ENCODE measurements around the gene MPP4.

The MPP4 gene, protein sequence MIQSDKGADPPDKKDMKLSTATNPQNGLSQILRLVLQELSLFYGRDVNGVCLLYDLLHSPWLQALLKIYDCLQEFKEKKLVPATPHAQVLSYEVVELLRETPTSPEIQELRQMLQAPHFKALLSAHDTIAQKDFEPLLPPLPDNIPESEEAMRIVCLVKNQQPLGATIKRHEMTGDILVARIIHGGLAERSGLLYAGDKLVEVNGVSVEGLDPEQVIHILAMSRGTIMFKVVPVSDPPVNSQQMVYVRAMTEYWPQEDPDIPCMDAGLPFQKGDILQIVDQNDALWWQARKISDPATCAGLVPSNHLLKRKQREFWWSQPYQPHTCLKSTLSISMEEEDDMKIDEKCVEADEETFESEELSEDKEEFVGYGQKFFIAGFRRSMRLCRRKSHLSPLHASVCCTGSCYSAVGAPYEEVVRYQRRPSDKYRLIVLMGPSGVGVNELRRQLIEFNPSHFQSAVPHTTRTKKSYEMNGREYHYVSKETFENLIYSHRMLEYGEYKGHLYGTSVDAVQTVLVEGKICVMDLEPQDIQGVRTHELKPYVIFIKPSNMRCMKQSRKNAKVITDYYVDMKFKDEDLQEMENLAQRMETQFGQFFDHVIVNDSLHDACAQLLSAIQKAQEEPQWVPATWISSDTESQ

DNA sequence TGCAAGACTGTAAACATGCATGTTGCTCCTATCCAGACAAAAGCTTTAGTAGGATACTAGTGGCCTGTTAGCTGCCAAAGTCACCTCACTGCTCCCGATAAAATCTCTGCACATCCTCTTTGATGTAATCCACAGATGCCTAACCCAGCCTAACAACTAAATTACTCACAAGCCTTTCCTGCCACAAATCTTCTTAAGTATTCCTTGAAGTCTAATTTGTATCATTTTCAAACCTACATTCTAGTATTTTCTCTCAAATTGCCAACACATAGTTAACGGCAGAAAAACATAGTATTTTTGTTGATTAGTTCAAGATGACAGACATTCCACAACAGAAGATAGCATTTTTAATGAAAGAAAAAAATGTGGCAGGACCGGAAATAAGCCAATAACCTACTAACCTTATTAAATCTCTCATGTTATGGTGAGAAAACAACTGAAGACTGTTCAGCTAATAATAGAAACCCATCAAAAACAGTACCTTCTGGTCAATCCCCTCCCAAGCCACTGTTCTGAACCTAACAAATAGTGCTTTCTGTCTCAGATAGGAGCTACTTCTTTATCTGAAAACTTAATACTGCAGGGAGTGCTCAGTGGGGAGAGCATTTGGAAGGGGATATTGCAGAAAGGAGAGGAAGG is at the start of gene MPP4:
MPP4 (minus strand) TSS at position 57 of the 639 bp plus-strand sequence. CDS start 4,690 bp downstream, outside the sequence.
- no peak for DNase-seq

DNA sequence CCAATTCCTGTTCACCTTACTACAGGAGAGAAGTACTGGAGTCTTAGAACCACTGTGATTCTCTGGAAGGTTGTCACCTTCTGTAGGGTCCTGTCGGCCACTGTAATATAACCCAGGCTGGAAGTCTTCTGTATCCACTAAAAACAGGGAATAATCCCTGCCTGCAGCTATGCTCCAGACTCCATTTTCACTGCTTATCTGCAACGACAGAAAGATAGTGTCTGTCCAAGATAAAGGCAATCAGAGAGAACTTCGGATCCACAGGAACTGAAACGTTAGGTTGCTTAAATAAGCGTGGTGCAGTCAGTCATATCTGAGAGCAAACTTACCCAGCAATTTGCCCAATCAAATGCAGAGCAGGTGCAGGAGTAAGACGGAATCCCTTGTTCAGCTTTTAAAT is 48.1 kb upstream of the MPP4 start:
- no peak for DNase-seq

DNA sequence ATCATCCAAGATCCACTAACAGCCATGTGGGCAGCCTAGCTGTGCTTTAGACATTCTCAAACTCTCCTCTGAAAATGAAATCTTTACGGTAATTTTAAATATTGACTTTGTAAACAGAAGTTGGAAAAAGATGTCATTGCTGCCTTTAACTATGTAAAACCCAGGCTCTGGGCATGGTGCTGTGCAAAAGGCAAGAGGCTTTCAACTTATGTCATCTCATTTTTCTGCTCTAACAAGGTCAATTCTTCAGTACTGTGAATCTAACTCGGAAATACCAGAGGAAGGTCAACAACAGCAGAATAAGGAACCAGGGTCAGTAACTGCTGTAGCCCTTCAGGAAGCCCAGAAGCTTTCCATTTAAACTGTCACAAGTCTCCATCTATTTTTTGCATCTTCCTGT is 37.0 kb upstream of the MPP4 start:
- DNase-seq = no peak

DNA sequence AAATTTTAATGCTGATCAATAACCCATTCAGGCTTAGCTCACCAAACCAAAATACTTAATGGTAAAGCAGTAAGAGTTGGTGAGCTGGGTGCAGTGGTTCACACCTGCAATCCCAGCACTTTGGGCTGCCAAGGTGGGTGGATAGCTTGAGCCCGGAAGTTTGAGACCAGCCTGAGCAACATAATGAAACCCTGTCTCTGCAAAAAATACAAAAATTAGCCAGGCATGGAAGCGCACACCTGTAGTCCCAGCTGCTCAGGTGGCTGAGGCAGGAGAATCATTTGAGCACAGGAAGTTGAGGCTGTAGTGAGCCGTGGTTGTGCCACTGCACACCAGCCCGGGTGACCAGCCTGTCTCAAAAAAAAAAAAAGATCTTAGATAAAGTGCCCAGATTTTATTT is 35.7 kb upstream of the MPP4 start:
- DNase-seq = no peak

DNA sequence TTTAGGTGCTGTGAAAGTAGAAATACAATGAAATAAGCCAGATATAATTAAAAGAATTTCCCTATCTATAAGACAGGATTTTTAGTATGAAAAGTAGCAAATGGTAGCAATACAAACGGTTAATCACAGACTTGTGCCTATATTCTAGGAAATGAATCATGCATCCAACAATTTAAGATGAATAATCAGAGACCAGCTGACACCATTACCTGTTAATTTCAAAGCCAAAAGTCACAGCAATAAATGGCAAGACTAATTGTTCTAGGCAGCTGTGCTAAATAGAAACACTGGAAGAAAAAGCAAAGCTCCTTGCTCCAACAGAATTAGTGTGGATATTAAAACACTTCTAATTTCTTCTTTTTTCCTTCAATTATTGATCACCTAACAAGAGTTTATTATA is 35.1 kb upstream of the MPP4 start:
- DNase-seq = no peak

DNA sequence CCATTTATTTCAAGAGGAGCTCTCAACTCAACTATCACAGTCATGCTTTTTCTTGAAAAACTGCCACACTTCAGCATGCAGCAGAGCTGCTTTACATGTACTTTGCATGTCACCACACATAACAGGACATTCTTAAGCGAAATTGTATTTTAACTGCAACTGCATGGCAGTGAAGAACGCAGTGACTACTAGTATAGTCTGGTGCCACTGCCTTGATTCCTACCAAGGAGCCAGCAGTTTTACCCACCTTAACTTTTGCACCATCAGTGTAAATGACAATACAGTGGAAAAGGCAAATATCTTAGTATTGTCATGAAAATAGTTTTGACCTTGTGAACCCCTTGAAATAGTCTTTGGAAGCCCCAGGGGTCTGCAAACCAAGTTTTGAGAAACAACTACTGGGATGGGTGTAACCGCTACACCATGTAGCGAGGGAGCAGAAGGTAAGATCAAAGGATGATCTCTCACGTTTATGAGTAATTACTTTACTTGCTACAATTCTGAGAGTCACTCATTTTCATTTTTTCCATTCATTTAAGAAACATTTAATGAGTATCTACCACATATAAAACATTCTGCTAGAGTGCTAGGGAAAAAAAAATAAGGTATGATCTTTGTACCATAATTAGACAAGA is 32.3 kb upstream of the MPP4 start:
- no peak for DNase-seq

DNA sequence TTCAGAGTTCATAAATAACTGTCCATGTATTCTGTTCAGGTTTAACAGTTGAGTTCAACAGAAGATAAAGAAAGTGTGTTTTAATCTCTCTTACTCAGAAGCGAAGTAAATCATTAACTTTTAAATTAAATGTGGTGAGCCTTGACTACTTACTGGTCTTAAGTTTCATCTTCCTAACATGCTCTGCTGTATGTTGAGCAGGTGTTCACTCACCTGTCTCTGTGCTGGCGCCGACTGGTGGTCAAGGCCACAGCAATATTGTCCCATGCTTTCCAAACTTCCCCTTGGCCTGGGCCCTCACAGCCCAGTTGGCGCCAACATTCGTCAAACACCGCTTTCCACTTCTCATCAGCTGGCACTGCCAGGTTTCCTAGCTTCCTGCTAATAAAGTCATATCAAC is 17.0 kb upstream of the MPP4 start:
- no peak for DNase-seq

DNA sequence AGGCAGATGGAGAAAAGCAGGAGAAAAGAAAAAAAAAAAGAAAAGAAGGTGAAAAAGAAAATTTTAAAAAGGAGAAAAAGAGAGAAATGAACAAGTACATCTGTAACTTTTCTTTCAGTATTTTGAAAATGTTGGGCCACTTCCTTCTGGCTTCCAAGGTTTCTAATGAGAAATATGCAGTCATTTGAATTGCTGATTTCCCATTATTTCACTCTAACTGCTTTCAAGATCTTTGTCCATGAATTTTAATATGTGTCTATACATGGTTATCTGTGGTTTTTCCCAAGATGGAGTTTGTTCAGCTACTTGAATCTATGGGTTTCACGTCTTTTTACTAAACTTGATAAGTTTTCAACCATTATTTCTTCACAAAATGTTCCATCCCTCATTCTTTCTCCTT is 14.3 kb upstream of the MPP4 start:
- no peak for DNase-seq

DNA sequence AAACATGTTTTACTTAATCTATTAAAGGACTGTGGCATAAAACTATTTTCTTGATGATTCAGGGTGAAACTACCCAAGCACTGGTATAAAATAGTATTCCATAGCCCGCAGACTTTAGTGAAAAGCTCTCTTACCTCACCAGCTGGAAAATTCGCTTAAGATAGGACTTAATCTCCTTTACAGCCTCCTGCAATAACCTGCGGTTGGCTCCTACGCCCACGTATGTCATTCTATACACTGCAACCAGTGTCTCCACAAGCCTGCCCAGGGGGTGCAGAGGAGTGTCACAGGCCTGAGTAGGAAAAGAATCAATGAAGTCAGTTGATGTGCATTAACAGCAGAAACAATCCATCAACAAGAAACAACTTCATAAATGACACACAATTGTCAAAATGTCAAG is 11.3 kb upstream of the MPP4 start:
- no peak for DNase-seq

DNA sequence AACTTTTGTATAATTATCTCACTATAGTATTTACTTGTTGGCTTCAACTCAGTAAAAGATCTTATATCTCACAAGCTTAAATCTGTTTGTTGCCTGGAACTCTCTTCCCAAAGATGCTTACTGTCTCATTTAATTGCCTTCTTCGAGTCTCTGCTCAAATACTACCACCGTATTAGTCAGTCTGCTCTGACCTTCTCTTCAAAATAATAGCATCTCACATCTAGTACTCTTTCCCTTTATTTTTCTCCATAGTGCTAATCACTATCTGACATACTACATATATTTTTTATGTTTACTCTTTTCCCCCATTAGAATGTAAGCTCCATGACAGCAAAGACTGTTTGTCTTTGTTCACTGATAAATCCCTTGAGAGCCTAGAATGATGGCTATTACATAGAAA is 10.6 kb upstream of the MPP4 start:
- no peak for DNase-seq

DNA sequence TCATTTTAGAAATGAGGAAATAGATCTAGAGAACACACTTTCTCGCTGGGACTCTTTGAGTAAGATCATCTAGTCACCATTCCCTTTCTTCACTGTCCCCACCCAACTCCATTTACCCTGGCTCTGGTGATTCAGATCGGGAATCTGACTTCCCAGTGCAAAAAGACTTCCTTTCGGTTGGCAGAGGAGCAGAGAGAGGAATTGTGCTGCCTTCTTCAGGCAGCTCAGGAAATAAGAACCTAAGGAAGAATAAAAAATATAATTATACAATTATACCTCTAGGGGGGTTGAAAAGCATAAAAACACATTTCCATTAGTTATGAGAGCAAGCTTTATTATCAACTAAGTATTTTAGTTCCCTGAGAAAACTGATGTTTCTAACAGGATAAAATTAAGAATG is 9.3 kb upstream of the MPP4 start:
- no peak for DNase-seq

DNA sequence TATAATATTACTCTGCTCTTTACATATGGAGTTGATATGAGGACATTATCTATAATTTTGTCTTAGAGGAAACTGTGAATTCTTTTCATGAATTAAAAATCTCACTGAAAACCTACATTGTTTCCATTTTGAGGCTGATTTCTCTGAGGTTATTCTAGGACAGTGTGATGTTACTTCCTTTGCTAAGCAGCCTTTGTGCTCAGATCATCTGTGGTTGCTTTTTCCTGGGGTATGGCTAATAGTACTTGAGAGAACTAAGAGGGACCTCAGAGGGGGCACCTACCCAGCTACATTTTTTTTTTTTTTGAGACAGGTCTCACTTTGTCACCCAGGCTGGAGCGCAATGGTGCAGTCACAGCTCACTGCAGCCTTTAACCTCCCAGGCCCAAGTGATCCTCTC is 8.7 kb upstream of the MPP4 start:
- no peak for DNase-seq

DNA sequence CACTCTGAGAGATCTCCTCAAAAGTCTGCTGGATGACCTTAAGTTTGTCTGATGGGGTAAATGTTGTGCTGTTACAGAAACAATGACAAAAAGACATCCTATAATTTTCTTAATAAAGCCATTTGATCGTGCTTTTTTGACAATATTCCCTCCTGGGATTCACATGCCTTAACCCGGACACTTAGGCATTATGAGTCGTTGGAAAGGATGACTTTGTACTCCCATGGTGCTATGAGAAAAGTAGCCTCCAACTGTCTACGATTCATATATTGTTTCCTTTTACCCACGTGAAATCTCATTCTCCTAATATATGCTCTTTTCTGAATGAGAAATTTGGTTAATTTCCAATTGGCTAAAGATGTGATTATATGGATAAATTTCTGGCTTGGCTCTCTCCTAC is 6.1 kb upstream of the MPP4 start:
- DNase-seq = no peak

DNA sequence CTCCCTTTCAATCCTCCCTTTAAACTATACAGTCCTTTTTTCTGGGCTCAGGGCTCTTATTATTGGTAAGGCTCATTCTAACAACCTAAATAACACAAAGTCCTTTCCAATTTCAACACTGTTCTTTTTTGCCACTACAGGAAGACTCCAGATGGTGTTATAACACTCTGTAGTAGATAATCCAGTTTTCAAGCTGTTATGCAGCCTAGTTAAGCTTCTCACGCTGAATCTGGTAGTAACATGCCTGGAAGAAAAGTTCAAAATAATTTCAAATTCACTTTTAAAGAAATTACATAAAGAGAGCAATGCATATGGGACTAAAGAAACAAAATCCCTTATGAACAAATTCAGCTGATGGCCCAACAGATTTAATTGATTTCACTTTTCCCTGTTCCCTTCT is 3.2 kb upstream of the MPP4 start:
- DNase-seq = no peak

DNA sequence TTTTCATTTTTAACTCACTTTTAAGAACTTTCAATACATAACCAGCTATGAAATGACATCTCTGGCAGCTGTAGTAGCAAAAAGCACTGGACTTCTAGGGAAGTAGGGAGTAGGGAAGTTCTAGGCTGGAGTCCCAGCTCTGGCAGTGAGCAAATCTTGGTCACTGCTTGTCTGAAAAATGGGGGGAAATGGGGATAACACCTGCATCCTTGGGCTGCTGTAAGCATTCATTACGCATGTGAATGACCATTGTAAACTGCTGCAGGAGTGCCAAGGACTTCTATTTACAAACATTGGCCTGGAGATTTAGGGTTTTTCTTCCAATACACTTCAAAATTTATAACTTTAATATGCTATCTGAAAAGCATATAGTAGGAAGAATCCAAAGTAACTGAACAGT is 972 bp upstream of the MPP4 start:
- DNase-seq = no peak

DNA sequence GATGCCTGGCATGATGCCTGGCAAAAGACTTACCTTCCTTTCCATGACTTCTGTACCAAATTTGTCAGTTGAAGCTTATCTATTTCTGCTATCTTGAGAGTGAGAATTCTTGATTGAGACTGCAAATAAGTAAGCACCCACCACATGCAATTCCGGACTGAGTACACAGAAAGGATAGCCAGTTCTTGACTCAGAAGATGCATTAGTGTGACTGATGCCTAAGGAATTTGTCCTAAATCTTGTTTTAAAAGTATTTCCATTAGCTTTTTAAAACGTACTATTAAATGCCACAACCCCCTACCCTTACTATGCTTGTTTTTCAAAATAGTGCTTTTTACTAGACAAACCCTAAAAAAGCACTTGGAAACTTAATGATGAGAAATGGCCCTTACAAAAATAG is 545 bp downstream of the MPP4 start:
- DNase-seq = no peak

DNA sequence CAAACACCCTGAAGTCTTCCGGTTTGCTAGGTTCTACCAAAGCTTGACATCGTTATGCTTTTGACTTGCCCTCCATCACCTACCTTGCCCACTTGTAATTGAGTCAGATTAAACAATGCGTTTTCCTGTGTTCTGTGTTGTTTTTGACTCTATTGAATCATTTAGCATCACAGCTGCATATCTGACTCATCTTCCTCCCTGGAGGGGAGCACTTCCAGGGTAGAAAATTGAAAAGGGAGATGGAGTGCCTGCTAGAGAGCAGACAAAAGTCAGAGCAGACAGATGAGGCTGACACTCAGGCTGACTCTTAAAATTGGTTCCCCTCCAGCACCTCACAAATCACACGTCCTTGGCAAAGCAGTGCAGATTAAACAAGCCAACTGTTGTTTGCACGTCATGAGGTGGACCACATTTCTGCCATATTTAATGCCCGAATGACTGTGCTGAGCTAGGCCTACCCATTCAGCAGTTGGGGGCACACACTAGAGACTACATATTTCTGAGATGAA is 2.2 kb downstream of the MPP4 start:
- no peak for DNase-seq

DNA sequence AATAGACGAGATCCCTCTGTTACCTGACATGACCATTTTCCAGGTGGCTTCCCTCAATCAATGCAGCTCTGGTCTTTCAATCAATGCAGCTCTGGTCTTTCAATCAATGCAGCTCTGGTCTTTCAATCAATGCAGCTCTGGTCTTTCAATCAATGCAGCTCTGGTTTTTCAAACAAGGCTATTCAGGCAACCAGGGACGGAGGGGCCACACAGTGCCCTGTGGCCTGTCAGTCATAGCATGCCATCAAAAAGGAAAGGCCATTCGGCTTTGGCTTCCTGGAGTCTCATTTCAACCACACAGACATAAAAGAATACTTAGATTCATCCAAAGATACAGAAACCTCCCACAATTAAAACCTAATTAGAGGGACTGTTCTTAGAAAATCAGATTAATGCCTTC is 13.3 kb downstream of the MPP4 start:
- DNase-seq = no peak

DNA sequence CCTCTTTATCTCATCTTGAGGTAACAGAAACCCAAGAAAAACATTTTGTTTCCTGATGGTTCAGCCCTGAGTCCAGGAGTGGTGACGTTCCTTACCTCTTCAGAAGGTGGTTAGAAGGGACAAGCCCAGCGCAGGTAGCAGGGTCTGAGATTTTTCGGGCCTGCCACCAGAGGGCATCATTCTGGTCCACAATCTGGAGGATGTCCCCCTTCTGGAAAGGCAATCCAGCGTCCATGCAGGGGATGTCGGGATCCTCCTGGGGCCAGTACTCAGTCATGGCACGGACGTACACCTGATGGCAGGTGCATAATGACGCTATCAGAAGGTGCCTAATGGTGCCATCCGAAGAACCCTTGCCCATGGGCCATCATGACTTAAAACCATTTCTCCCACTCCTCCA is 17.7 kb downstream of the MPP4 start:
- DNase-seq = no peak

DNA sequence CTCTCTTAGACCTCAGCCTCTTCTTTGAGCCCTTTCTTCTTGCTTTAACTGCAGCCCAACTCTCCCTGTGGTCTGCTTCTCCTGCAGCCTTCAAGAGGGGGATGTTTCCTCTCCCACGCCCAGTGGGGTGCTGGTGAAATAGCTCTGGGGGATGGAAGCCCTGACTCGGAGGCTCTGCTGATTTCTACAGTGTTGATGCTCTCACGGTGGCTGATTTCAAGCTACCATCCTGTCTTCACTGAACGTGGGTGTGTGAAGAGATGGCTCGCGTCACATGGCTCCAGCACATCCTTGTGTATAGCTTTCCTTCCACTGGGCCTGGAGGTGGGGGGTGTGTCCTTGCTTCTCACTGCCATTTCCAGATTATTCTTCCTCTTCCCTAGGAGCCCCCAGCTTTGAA is 20.0 kb downstream of the MPP4 start:
- no peak for DNase-seq

DNA sequence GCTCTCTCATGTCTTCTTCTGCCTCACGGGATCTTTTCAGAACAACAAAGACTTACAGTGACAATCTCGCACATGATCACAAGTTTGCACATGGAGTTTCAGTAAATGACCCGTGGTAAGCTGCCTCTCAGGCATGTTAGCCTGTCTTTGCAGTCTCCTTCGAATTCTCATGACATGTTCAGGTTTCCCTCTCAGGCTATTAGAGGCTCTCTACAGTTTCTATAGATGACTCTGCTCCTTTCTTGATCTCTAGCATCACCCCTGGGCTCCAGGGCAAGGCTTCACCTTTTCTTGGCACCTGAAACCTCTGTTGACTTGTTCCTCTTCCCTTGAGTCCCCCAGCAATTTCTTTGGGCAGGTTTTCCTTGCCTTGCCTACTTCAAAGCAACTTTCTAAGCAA is 23.0 kb downstream of the MPP4 start:
- no peak for DNase-seq

DNA sequence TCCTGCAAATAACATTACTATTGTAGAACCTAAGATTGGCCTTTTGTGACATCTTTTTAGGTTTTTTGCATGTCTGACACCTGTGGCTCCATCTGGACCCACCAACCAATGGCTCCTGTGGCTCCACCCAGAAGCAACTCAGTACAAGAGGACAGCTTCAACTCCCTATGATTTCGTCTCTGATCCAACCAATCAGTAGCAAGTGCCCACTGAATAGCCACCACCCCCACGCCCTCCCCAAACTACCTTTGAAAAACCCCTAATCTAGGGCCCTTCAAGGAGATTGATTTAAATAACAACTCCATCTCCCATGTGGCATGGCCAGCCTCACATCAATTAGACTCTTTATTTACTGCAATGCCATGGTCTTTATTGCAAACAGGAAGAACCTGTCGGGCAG is 23.6 kb downstream of the MPP4 start:
- no peak for DNase-seq

DNA sequence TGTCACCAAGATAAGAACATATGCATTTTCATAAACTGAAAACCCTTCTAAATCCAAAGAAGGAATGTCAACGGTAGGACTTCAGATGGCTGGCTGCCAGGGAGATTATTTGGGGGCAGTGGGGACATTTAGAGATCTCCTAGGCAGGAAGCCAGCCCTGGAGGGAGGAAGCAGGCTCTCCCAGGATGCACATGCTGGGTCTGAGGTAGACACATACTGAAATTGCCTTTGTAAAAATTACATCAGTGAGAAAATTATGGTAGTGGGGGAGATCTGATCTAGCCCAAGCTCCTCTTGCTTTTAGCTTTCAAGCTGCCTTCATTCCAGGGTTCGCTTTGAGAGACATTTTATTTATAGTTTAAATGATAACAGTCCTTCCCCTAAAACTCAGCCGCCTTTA is 24.1 kb downstream of the MPP4 start:
- DNase-seq = no peak

DNA sequence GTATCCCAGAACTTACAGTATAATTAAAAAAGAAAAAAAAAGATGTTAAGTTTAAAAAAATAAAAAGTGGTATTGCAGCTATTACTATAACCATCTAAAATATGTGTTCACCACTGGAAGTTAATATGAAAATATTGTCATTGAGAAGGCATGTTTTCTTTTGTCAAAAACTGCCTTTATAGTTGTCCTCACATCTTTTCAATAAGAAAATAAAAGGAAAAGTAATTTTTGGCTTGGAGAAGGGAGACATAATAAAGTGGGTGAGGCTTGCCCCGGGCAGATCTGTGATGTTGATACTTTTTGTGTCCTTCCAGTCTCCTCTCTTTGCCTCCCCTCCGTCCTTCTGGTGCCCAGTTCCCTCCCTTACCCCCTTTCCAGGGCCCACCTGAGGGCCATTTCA is 24.9 kb downstream of the MPP4 start:
- DNase-seq = no peak
